ENCODE measurements around the gene CYSTM1. TPM values are rescaled to one million over a fixed set of nuclear protein-coding genes. Genes with fewer than 3 reads are reported as not detected.
A peak's percentile ranks its signal among the peaks of the same experiment; 100 is the strongest.

Gene CYSTM1
- polyA plus RNA-seq, 6 donors from 2014 or later, result 5.4 to 20.6 (median 12.6) TPM

DNA sequence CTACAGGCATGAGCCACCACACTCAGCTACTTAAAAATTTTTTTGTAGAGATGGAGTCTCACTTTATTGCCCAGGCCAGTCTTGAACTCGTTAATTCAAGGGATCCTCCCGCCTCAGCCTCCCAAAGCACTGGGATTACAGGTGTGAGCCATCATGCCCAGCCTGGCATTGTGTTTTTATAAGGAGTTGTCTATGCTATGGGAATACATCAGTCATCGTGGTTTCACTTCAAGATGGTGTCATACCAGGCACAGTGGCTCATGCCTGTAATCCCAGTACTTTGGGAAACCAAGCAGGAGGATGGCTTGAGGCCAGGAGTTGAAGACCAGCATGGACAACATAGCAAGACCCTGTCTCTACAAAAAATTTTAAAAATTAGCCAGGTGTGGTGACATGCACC lies 49.7 kb downstream of the CYSTM1 start:
- Mint-ChIP-seq H3K4me1 (peaks cover 0 to 4% (median 0%) of the 10 kb centered on the region in 3 donors), H3K4me3 (no peak overlapping the region), H3K36me3 (no peaks in the 10 kb centered on the region), H3K27me3 (peaks cover 0 to 15% (median 5%) of the 10 kb centered on the region in 3 donors), H3K9me3 (no peaks in the 10 kb centered on the region), H3K27ac (no peak overlapping the region)
- no peak for DNase-seq
- no peak for ATAC-seq (ENCODE audit: low read depth in 2 of 2)

DNA sequence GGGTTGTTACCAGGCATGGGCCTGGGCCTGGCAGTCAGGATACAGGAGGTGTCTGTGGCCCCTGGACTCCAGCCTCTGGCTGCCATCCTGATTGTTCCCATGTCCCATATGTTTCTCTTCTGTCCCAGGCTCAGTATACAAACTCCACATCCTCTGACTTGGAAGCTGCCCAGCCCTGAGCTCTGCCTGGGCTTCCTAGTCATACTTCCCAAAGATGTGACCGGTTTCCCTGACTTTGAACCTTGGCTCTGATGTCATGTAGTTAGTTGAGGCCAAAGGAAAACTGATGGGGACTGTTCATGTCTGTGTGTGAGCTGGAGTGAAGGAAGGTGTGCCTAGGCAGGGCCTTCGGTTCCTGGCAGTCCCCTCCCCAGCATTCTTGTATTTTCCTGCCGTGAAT lies 50.4 kb downstream of the CYSTM1 start:
- ATAC-seq (ENCODE audit: low read depth in 2 of 2) (no peak), DNase-seq (no peak)
- H3K4me3 Mint-ChIP-seq, result no peak overlapping the region
- H3K27me3 Mint-ChIP-seq, result peaks cover 0 to 15% (median 5%) of the 10 kb centered on the region in 3 donors
- H3K4me1 Mint-ChIP-seq, result no peaks in the 10 kb centered on the region
- H3K9me3 Mint-ChIP-seq, result no peaks in the 10 kb centered on the region
- no peaks in the 10 kb centered on the region for H3K36me3 Mint-ChIP-seq
- H3K27ac Mint-ChIP-seq, result no peak overlapping the region

- Mint-ChIP-seq H3K36me3 (no peaks in the 10 kb centered on the region), H3K27ac (no peak overlapping the region), H3K27me3 (peaks cover 0 to 22% (median 13%) of the 10 kb centered on the region in 3 donors), H3K4me3 (no peak overlapping the region), H3K4me1 (no peaks in the 10 kb centered on the region), H3K9me3 (no peaks in the 10 kb centered on the region)
- DNase-seq (no peak), ATAC-seq (ENCODE audit: low read depth in 2 of 2) (no peak)
Measured at GRCh38 chr5:140227046-140227445, 52.1 kb downstream of the CYSTM1 start.

DNA sequence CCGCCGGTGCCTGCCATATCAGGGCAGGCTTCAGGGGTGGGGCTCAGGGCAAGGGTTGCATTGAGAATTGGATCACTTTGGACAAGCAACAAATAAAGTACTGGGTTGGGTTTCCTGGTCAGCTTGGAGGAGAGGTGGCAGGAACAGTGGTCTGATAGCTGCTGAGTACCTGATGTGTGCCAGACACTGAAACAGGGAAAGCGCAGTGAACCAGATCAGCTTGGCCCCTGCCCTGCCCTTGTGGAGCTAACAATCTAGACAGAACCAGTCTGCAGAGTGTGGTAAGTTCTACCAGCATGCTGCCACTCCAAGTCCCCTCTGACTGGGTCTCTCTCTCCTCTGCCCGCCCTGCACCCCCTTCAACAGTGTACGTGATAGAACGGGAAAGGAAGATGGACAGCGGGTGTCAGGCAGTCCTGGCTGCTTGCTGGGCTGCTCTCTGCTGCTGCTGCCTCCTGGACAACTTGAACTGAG lies 53.4 kb downstream of the CYSTM1 start:
- H3K27ac Mint-ChIP-seq, result peak overlapping the region in 1 of 6 donors; percentile 45
- ATAC-seq (ENCODE audit: low read depth in 2 of 2), result no peak
- peaks cover 0 to 27% (median 17%) of the 10 kb centered on the region in 3 donors for H3K27me3 Mint-ChIP-seq
- no peaks in the 10 kb centered on the region for H3K9me3 Mint-ChIP-seq
- no peak for DNase-seq
- H3K4me1 Mint-ChIP-seq, result no peaks in the 10 kb centered on the region
- no peak overlapping the region for H3K4me3 Mint-ChIP-seq
- H3K36me3 Mint-ChIP-seq, result no peaks in the 10 kb centered on the region

DNA sequence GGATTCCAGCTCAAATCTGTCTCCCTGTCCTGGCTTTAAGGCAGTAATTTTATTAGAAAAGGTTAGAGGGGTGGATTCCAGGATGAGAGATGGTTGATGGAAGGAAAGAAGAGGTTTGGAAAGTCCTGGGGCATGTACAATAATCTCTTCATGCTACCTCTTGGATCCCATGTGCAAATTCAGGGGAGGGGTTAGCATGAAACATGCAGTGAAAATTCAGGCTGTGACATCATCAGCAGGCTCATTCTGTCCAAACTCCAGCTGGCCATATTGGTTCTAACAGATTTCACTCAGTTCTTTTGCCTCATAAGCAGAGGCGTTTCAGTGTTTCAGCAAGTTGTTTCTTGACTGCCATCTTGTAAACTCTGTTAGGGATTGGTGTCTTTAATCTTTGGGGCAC lies 55.4 kb downstream of the CYSTM1 start:
- no peak overlapping the region for H3K27ac Mint-ChIP-seq
- H3K4me1 Mint-ChIP-seq, result no peaks in the 10 kb centered on the region
- no peak overlapping the region for H3K4me3 Mint-ChIP-seq
- no peaks in the 10 kb centered on the region for H3K9me3 Mint-ChIP-seq
- H3K36me3 Mint-ChIP-seq, result no peaks in the 10 kb centered on the region
- DNase-seq (no peak), ATAC-seq (ENCODE audit: low read depth in 2 of 2) (no peak)
- peaks cover 0 to 27% (median 17%) of the 10 kb centered on the region in 3 donors for H3K27me3 Mint-ChIP-seq

DNA sequence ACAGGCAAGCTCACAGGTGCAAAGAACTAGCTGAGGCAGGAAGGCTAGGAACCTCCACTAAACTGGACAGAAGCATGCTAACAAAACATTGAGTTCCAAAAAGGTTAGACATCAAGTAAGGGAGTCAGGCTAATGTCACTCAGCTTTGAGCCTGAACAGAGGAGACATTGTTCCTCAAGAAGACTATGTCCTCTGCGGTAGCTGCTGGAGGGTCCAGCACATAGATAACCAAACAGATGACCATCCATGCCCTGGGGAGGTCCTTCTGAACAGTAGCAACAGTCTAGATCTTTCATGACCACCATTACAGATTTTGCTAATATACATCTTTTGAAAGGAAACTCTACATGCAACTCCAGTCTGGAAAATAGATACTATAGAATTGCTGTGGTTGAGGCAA lies 57.7 kb downstream of the CYSTM1 start:
- H3K9me3 Mint-ChIP-seq, result no peaks in the 10 kb centered on the region
- DNase-seq, result no peak
- H3K36me3 Mint-ChIP-seq, result no peaks in the 10 kb centered on the region
- peaks cover 0 to 13% (median 12%) of the 10 kb centered on the region in 3 donors for H3K27me3 Mint-ChIP-seq
- H3K27ac Mint-ChIP-seq, result no peak overlapping the region
- no peak overlapping the region for H3K4me3 Mint-ChIP-seq
- ATAC-seq (ENCODE audit: low read depth in 2 of 2), result no peak
- no peaks in the 10 kb centered on the region for H3K4me1 Mint-ChIP-seq

DNA sequence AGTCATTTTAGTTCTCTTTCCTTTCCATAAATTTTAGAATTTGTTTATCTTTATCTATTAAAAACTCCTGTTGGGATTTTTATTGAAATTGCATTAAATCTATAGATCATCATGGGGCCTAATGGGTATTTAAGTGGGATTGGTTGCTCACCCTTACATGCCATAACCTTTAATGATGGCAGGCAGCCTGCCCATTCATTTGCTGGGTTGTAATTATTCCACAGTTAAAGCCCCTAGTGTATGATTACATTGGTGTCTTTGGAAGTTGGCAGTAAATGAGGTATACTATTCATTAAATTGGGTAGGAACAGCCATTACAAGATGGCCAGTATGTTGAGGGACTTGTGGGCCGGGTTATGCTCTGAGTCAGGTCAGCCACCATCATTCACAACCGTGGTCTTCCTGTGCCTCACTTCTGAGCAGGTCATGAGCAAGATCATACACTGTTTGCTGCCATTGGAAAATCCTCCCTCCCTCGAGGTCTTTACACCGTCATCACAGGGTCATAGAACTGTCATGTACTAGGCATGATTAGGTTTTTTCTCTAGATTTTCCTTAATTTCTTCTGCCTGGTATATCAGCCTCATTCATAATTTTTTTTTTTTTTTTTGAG lies 59.5 kb downstream of the CYSTM1 start:
- H3K27me3 Mint-ChIP-seq, result peaks cover 0 to 13% (median 12%) of the 10 kb centered on the region in 3 donors
- H3K27ac Mint-ChIP-seq, result no peak overlapping the region
- H3K4me1 Mint-ChIP-seq, result no peaks in the 10 kb centered on the region
- no peaks in the 10 kb centered on the region for H3K9me3 Mint-ChIP-seq
- H3K36me3 Mint-ChIP-seq, result no peaks in the 10 kb centered on the region
- DNase-seq, result no peak
- ATAC-seq (ENCODE audit: low read depth in 2 of 2), result no peak
- H3K4me3 Mint-ChIP-seq, result no peak overlapping the region

- no peak overlapping the region for H3K27ac Mint-ChIP-seq
- peaks cover 0 to 4% (median 0%) of the 10 kb centered on the region in 3 donors for H3K4me1 Mint-ChIP-seq
- no peak for DNase-seq
- H3K36me3 Mint-ChIP-seq, result no peaks in the 10 kb centered on the region
- no peak for ATAC-seq (ENCODE audit: low read depth in 2 of 2)
- H3K9me3 Mint-ChIP-seq, result no peaks in the 10 kb centered on the region
- peaks cover 0 to 13% (median 12%) of the 10 kb centered on the region in 3 donors for H3K27me3 Mint-ChIP-seq
- H3K4me3 Mint-ChIP-seq, result no peak overlapping the region
Measured at GRCh38 chr5:140235791-140236551, 61.0 kb downstream of the CYSTM1 start.

GRCh38 chr5:140236891-140237598 lies 62.1 kb downstream of the CYSTM1 start:
- H3K4me1 Mint-ChIP-seq, result peaks cover 0 to 4% (median 0%) of the 10 kb centered on the region in 3 donors
- H3K36me3 Mint-ChIP-seq, result no peaks in the 10 kb centered on the region
- no peak for DNase-seq
- no peaks in the 10 kb centered on the region for H3K9me3 Mint-ChIP-seq
- peak overlapping the region in 1 of 6 donors; percentile 47 for H3K27ac Mint-ChIP-seq
- no peak overlapping the region for H3K4me3 Mint-ChIP-seq
- H3K27me3 Mint-ChIP-seq, result peaks cover 0 to 6% (median 4%) of the 10 kb centered on the region in 3 donors
- ATAC-seq (ENCODE audit: low read depth in 2 of 2), result no peak

DNA sequence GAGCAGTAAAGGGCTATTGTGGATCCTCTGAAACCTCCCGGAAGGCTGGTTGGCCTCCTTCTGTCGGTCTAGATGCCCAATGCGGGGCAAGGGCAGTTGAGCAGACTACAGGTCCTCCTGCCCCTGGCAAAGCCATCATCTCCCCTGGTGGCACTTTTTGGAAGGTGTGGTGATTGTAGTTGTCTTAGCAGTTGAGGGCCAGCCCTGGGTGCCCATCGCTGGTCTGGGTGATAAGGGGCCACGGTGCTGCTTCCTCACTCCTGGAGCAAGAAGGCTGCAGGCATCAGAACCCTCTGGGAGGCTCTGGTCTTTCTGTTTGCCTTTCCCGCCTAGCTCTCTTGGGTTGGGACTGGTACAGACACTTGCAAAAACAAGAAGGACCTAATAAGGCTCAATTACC lies 63.8 kb downstream of the CYSTM1 start:
- DNase-seq (no peak), ATAC-seq (ENCODE audit: low read depth in 2 of 2) (no peak)
- Mint-ChIP-seq H3K4me1 (peaks cover 0 to 4% (median 0%) of the 10 kb centered on the region in 3 donors), H3K27ac (no peak overlapping the region), H3K36me3 (no peaks in the 10 kb centered on the region), H3K27me3 (no peaks in the 10 kb centered on the region), H3K4me3 (no peak overlapping the region), H3K9me3 (no peaks in the 10 kb centered on the region)

- Mint-ChIP-seq H3K27ac (no peak overlapping the region), H3K36me3 (no peaks in the 10 kb centered on the region), H3K27me3 (no peaks in the 10 kb centered on the region), H3K9me3 (no peaks in the 10 kb centered on the region), H3K4me1 (peaks cover 2 to 6% (median 3%) of the 10 kb centered on the region in 3 donors), H3K4me3 (no peak overlapping the region)
- no peak for DNase-seq
- no peak for ATAC-seq (ENCODE audit: low read depth in 2 of 2)
Measured at GRCh38 chr5:140239461-140239860, 64.5 kb downstream of the CYSTM1 start.

DNA sequence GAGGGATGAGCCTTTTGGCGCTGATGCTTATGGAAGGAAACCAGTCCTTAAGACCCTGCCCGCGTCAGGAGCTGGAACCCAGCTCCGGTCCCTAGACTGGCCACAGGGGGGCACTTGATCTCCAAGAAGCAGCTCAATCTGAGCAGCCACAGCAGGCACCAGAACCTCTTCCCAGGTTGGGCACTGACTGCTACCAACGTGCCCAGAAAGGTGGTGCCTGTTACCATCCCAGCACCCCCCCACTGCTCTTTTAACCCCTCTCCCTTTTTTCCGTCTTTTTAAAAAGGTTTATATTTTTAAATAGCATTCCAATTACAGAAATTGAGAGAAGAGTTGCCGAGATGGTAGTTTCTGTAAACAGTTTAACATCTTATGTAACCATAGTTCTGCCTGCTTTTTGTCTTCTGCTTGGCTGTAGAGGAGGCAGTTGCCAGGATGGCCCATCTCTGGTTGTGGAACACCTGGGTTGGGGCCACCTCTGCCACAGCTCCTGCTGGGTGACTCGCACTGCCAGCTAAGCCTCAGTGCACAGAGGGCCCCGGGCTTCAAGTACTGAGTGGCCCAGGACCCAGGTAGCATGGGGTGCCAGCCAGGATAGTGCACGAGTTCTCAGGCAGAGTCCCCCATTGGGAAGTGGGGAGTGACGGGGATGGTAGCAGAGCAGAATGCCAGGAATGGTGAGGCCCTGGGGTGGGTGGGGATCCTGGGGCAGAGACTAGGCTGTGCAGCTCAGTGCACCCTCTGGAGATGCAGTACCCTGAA lies 65.1 kb downstream of the CYSTM1 start:
- ATAC-seq (ENCODE audit: low read depth in 2 of 2), result peak; percentile 66 to 73
- H3K27ac Mint-ChIP-seq, result no peak overlapping the region
- H3K4me1 Mint-ChIP-seq, result peaks cover 8 to 13% (median 9%) of the 10 kb centered on the region in 3 donors
- no peak overlapping the region for H3K4me3 Mint-ChIP-seq
- no peaks in the 10 kb centered on the region for H3K27me3 Mint-ChIP-seq
- H3K9me3 Mint-ChIP-seq, result no peaks in the 10 kb centered on the region
- DNase-seq, result peak; percentile 28
- H3K36me3 Mint-ChIP-seq, result no peaks in the 10 kb centered on the region
